NCI-H345 treated with DMSO at 0.1 percent for 48 hours (cell line): ENCODE measurements around the gene SFN.
"Not testable (repeated sequence)": the region's sequence is repeated elsewhere in the genome, so short reads cannot be mapped to it uniquely, and the experiment has no call there.

Source experiments
- DNase-seq: peaks from one replicate; lab custom pipeline; 2025; ENCODE audit not compliant: unreplicated experiment; lab: John Stamatoyannopoulos, UW

SFN gene

GRCh38 chr1:26862781-26863684, at the start of gene SFN:
TSS of gene SFN (plus strand) at chr1:26863149. CDS start at chr1:26863213, 64 bp downstream.
- peak; percentile 93 for DNase-seq

GRCh38 chr1:26814377-26814776, 48.6 kb upstream of the SFN start:
- DNase-seq, result no peak

GRCh38 chr1:26814893-26815292, 48.1 kb upstream of the SFN start:
- no peak for DNase-seq

- DNase-seq, result no peak
Measured at GRCh38 chr1:26820784-26821269, 42.1 kb upstream of the SFN start.

- no peak for DNase-seq
Measured at GRCh38 chr1:26822737-26823395, 40.1 kb upstream of the SFN start.

GRCh38 chr1:26824731-26825130, 38.2 kb upstream of the SFN start:
- no peak for DNase-seq

- DNase-seq, result peak; percentile 65
Measured at GRCh38 chr1:26826261-26827105, 36.5 kb upstream of the SFN start, which contains the start of gene ZDHHC18. TSS of gene ZDHHC18 (plus strand) at chr1:26826688. CDS start at chr1:26826805, 117 bp downstream.

- DNase-seq, result no peak
Measured at GRCh38 chr1:26827106-26827604, 35.8 kb upstream of the SFN start.

GRCh38 chr1:26827663-26828062, 35.3 kb upstream of the SFN start:
- DNase-seq, result no peak

GRCh38 chr1:26828411-26828991, 34.4 kb upstream of the SFN start:
- no peak for DNase-seq

- no peak for DNase-seq
Measured at GRCh38 chr1:26829184-26829911, 33.6 kb upstream of the SFN start.

GRCh38 chr1:26831059-26831458, 31.9 kb upstream of the SFN start:
- DNase-seq, result no peak

- no peak for DNase-seq
Measured at GRCh38 chr1:26831546-26832248, 31.3 kb upstream of the SFN start.

- DNase-seq, result no peak
Measured at GRCh38 chr1:26832249-26832960, 30.5 kb upstream of the SFN start.

- no peak for DNase-seq
Measured at GRCh38 chr1:26833432-26834405, 29.2 kb upstream of the SFN start.

- not testable (repeated sequence) for DNase-seq
Measured at GRCh38 chr1:26837665-26838064, 25.3 kb upstream of the SFN start.
